Right renal pelvis (tissue), 4 donors: ENCODE data around the gene TBC1D8B. TPM values are rescaled to one million over a fixed set of nuclear protein-coding genes. Genes with fewer than 3 reads are reported as not detected.

Experiments
- DNase-seq, 4 donors: peaks; one replicate each; pipeline ENCODE4 v3.0.0-alpha.2; 2013; ENCODE audit warnings: low read depth in 4 of 4, low spot score in 3 of 4, missing footprints in 1 of 4
- polyA plus RNA-seq, 4 donors: library from polyadenylated mRNA; unstranded; fragments of 120-200 nt; gene quantifications; one replicate each; pipeline ENCODE4 v1.2.1, GENCODE V29; 2013; ENCODE audit not compliant: insufficient read length in 4 of 4

The TBC1D8B gene
- polyA plus RNA-seq, 4 donors, result 4.3 to 6.9 (median 6.1) TPM

DNA sequence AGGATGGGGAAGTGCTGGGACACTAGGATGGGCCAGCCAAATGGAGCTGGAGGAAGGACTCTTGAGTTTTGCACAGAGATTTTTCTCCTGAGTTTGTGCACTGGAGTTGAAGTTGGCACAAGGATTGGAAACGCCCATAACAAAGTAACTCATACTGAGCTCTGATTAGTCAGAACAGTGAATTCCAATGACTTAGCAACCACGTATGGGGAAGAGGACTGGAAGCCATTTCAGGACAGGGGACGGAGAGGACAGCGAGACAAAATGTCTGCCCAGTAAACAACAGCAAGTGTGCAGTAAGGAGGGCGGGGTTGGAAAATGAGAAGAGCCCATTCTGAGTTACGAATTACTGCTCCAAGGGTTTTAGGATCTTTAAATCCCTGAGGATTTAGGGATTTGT, 94.8 kb downstream of the TBC1D8B start:
- DNase-seq, result no peak

GRCh38 chrX:106898462-106898861, 96.0 kb downstream of the TBC1D8B start:
- no peak for DNase-seq

GRCh38 chrX:106899276-106899675, 96.8 kb downstream of the TBC1D8B start:
- DNase-seq, result no peak

DNA sequence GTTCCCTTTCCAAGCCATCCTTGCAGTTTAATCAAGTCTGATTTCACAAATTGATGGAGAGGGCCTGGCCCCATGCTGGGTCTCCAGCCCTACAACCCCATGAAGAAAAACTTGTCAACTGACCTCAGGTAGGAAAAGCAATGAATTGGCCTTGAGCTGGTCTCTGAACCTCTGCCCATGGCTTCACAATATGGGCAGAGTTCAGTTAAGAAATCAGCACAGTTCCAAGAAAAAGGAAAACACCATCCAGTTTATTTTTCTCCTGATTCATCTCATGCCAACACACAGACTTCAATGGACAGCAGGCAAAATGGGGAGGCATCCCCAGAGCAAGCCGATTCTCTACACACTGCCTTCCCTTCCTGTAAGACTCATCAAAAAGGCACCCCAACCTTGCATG, 97.4 kb downstream of the TBC1D8B start:
- DNase-seq, result no peak

DNA sequence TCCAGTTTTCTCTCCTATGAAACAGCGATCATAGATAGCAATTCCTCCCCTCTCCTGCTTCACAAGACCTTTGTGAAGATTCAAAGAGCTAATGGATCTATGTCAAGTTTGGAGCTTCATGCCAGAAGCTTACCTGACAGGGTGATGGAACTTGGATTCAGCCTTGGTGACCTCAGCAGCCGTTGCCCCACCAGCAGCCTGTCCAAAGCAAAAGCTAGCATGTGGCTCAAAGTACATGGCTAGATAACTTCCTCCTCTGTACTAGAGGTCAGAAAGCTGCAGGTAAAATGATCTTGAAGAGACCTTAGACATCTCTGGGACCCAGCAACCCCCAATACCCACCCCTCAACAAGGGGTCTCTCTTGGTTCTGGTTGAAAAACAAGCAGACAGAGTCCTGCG, 98.9 kb downstream of the TBC1D8B start:
- no peak for DNase-seq

DNA sequence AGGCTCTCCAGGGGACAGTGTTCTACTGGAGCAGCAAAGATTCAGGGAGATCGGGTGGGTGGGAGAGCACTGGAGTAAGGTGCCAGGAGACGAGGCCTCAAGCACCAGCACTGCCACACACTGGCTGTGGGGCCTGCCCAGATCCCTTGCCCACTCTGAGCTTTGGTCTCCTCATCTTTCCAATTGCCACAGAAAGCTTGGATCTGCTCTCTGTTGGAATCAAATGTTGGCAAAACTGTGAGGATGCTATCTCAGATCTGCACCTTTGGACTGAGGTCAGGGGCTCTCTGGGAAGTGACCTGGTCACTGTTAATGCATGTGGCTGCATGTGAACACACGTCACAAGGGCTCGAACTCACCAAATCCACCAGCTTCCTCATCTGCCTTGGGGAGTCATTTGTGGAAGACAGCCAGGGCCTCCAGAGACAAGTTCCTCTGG, 99.3 kb downstream of the TBC1D8B start:
- no peak for DNase-seq

DNA sequence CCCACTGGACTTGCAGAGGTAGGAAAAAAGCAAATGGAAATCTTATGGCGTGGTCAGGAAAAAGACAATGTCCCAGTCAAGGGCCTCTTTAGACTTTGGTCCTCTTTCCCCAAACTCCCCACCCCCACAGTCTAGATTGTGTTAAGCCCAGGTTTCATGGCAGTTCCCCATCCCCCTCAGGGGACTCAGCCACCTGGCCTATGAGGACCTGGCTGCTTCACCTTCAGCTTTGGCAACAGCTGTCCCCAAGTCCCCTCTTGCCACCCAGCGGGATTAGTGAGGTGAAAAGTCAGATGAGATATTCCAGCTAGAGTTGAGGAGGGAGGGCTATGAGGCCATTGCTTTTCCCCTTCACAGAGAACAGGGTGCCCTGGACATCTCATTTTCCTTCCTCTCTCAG, 100.2 kb downstream of the TBC1D8B start:
- DNase-seq, result no peak

GRCh38 chrX:106903291-106903824, 100.9 kb downstream of the TBC1D8B start, which contains the start of gene RIPPLY1:
Gene RIPPLY1 (minus strand): TSS chrX:106903341. CDS start chrX:106903287, 54 bp downstream.
- no peak for DNase-seq

GRCh38 chrX:106903856-106904528, 101.5 kb downstream of the TBC1D8B start:
- no peak for DNase-seq

GRCh38 chrX:106905064-106905708, 102.7 kb downstream of the TBC1D8B start:
- no peak for DNase-seq

DNA sequence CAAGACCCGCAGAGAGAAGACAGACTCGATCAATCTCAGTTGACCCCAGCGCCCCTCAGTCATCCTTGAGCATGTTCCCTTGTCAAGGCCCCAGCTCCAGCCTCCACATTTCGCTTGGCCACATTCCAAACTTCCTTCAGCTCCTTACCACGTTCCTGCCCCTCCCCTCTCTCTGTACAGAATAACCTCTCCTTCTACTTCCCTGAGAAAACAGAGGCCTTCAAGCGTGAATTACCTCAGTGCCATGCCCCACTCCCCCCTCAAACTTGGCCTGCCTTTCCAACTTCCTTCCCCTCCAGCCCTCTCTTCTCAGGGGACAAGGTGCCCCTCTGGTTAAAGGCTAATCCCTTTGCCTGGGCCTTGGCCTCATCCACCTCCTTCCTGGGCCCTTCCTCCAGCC, 103.9 kb downstream of the TBC1D8B start:
- DNase-seq, result peak in 3 of 4 donors; percentile 43 to 54 (median 44)

- DNase-seq, result no peak
Observed at GRCh38 chrX:106912864-106913263, 110.4 kb downstream of the TBC1D8B start.

DNA sequence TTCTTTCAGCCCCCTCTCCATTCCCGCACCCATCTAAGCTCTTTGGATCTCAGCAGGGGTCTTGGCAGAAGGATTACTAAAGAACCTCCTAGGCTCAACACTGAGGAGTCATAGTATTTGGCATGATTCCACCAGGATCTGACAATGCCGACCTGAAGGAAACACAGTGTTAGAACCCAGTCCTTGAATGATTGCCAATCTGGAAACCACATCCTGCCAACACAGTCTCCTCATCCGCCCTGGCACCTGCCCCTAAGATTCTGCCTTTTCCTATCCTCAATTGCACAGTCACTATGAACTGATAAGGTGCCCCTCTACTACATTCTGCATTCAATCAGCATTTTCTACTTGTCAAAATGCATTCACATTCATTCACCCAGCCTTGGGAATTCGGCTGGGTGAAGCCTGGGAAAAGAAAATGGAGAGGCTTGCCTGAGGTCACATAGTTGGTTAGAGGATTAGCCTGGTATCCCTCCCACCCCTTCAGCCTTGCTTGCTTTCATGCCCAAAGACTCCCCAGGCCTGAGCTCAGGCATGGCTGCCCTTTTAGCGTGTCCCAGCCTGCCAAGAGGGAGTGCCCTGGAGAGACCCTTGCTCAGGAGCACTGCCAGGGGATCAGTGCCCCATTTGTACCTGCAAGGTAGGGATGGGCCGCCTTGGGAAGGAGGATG, 115.5 kb downstream of the TBC1D8B start:
- no peak for DNase-seq

- no peak for DNase-seq
Observed at GRCh38 chrX:106919932-106920452, 117.5 kb downstream of the TBC1D8B start, which contains the start of gene CLDN2. Gene CLDN2 (plus strand): TSS chrX:106920402. CDS start chrX:106928229, 7,827 bp downstream.

DNA sequence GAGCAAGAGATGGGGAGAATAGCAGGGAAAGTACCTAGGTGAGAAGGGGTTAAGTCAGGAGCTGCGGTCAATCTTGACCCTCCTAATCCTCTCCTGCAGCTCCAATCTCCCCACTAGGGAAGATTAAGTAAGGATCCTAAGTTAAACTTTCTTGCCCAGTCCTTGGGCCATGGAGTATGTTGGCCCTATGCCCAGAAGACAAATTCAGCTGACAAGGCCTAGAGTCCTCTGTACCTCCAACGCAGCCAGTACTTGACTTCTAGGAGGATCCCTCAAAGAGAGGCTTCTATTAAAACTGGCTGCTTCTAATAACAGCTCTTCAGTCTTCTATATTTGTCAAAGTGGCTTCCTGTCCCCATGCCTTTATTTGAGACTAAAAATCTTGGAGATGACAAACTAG, 119.2 kb downstream of the TBC1D8B start:
- DNase-seq, result no peak

Other genes with a start within 250 kb of the TBC1D8B start
- 1 to 10 TPM; 4.1 to 7.1 (median 6.3) TPM for gene RADX, start 190.7 kb upstream of the TBC1D8B start, polyA plus RNA-seq
- gene RNF128, start 76.0 kb upstream of the TBC1D8B start, polyA plus RNA-seq, result 10 to 100 TPM; 12.0 to 17.7 (median 13.9) TPM
- 1 to 10 TPM; 2.1 to 3.7 (median 3.1) TPM for gene RIPPLY1, start 100.7 kb downstream of the TBC1D8B start, polyA plus RNA-seq
- gene CLDN2, start 117.7 kb downstream of the TBC1D8B start, polyA plus RNA-seq, result 10 to 100 TPM; 57.6 to 71.2 (median 62.8) TPM
- gene MORC4, start 197.5 kb downstream of the TBC1D8B start, polyA plus RNA-seq, result 10 to 100 TPM; 18.6 to 22.1 (median 21.7) TPM